ENCODE data around the gene CALCB. TPM values are rescaled to one million over a fixed set of nuclear protein-coding genes. Genes with fewer than 3 reads are reported as not detected.
A peak's percentile ranks its signal among the peaks of the same experiment; 100 is the strongest.

Gene CALCB
- total and polyA plus RNA-seq, 2 donors (not counting 1 experiment from before 2014, with no cell fraction given) = 1.3 TPM; not detected in 1

DNA sequence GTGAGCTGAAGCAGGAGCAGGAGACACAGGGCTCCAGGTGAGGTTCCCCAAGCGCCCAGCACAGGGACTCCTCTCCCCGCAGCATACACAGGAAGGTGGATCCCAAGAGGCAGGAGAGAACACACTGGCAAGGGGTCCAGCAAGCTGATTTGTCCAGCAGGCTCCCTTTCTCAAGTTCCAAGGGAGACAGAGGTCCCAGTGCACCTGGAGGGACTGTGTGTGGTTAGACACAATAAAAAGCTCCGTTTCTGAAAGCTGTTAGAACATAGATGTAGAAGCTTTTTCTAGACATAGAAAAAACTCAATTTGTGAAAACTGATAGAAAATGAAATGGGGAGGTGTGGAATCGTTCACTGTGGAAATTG is 1.8 kb downstream of the CALCB start:
- no peak for TF ChIP-seq EZH2 (IDR thresholded peaks at IDR 0.05; ENCODE audit: borderline replicate concordance, insufficient read depth, low read depth, low read length, poor library complexity, severe bottlenecking)
- no peak overlapping the region for H2AFZ ChIP-seq (ENCODE audit: insufficient read depth, low read depth, low read length, poor library complexity, severe bottlenecking)
- H3K4me1 ChIP-seq (ENCODE audit: control insufficient read depth in 2 of 2, insufficient read depth in 2 of 2, low read length in 2 of 2) = peaks cover 19% of the 10 kb centered on the region in 2 donors
- peak overlapping the region in 1 of 5 experiments; percentile 51 for H3K4me3 ChIP-seq (ENCODE audit: control extremely low read depth in 1 of 5, extremely low read depth in 1 of 5, insufficient read depth in 1 of 5, low read depth in 2 of 5, low read length in 4 of 5)
- H3K36me3 ChIP-seq (replicated peaks in 1 of 2; ENCODE audit: control extremely low read depth in 1 of 2, control insufficient read depth in 1 of 2, extremely low read depth in 1 of 2, insufficient read depth in 2 of 2, low read length in 1 of 2) = no peaks in the 10 kb centered on the region
- Mint-ChIP-seq H3K27ac (no peak overlapping the region), H3K27me3 (peaks cover 62% of the 10 kb centered on the region), H3K9me3 (ENCODE audit: insufficient read depth) (no peaks in the 10 kb centered on the region), H3K4me3 (no peak overlapping the region), H3K4me1 (peaks cover 17% of the 10 kb centered on the region)
- CTCF ChIA-PET = interaction anchor here (0.5 to 6.0 kb wide), 21 partner anchors 9 to 575 kb away, joined by 3 to 129 read pairs (median 4); partner anchors contain the start of gene INSC
- no peak for DNase-seq
- H4K20me1 ChIP-seq (ENCODE audit: control insufficient read depth, insufficient read depth, low read length, poor library complexity, severe bottlenecking) = no peaks in the 10 kb centered on the region
- POLR2A ChIA-PET = no interaction called here
- peaks cover 0 to 38% (median 0%) of the 10 kb centered on the region in 3 donors for H3K9me3 ChIP-seq (ENCODE audit: control extremely low read depth in 1 of 3, control insufficient read depth in 2 of 3, insufficient read depth in 1 of 3, low read length in 2 of 3)
- H3K9ac ChIP-seq (ENCODE audit: low read length) = peak overlapping the region; percentile 52
- H3K4me2 ChIP-seq (replicated peaks; ENCODE audit: low read depth, low read length, poor library complexity, severe bottlenecking) = peak overlapping the region; percentile 69
- peaks cover 0 to 52% (median 16%) of the 10 kb centered on the region in 4 experiments for H3K27me3 ChIP-seq (replicated peaks in 1 of 4; ENCODE audit: control extremely low read depth in 1 of 4, control insufficient read depth in 3 of 4, insufficient read depth in 4 of 4, low read length in 3 of 4)
- no peak for ATAC-seq (ENCODE audit: low read depth)
- intact Hi-C loops (cut with micrococcal nuclease) = loop anchor here (1.0 to 5.0 kb wide), 3 partner anchors 167 to 538 kb away; no protein-coding TSS in a partner anchor
- WGBS (ENCODE audit: insufficient coverage) = 48% methylated on average over 3 of the region's 4 CpGs
- H3K27ac ChIP-seq (ENCODE audit: low read length in 2 of 2) = no peak overlapping the region
- H3K79me2 ChIP-seq (ENCODE audit: control insufficient read depth, insufficient read depth, low read length) = no peaks in the 10 kb centered on the region

DNA sequence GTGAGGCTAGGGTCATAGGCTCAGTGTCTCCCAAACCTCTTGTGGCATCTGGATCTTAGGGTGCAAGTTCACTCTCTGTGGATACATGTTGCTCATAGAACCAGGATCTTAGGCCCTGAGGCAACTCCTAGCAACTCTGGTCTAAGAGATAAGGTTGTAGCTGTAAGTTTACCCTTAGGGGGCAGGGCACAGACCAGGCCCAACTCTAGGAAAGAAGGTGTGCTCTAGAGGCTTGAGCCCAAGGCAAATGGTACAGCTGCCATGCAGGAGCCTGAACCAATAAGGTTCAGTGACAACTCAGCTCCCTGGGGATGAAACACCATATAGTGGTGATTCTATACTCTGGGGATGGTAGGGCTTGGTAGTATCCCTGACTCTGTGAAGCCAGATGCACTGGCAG is 17.8 kb downstream of the CALCB start:
- Histone ChIP-seq H3K27me3 (replicated peaks in 1 of 4; ENCODE audit: control extremely low read depth in 1 of 4, control insufficient read depth in 3 of 4, insufficient read depth in 4 of 4, low read length in 3 of 4) (peaks cover 0 to 5% (median 1%) of the 10 kb centered on the region in 4 experiments), H3K27ac (ENCODE audit: low read length in 2 of 2) (no peak overlapping the region), H3K36me3 (replicated peaks in 1 of 2; ENCODE audit: control extremely low read depth in 1 of 2, control insufficient read depth in 1 of 2, extremely low read depth in 1 of 2, insufficient read depth in 2 of 2, low read length in 1 of 2) (no peaks in the 10 kb centered on the region), H3K79me2 (ENCODE audit: control insufficient read depth, insufficient read depth, low read length) (no peaks in the 10 kb centered on the region), H4K20me1 (ENCODE audit: control insufficient read depth, insufficient read depth, low read length, poor library complexity, severe bottlenecking) (no peaks in the 10 kb centered on the region), H3K4me2 (replicated peaks; ENCODE audit: low read depth, low read length, poor library complexity, severe bottlenecking) (no peak overlapping the region), H3K4me1 (ENCODE audit: control insufficient read depth in 2 of 2, insufficient read depth in 2 of 2, low read length in 2 of 2) (peaks cover 3 to 14% of the 10 kb centered on the region in 2 donors), H3K9me3 (ENCODE audit: control extremely low read depth in 1 of 3, control insufficient read depth in 2 of 3, insufficient read depth in 1 of 3, low read length in 2 of 3) (peaks cover 0 to 4% (median 1%) of the 10 kb centered on the region in 3 donors), H2AFZ (ENCODE audit: insufficient read depth, low read depth, low read length, poor library complexity, severe bottlenecking) (no peak overlapping the region), H3K9ac (ENCODE audit: low read length) (no peak overlapping the region), H3K4me3 (ENCODE audit: control extremely low read depth in 1 of 5, extremely low read depth in 1 of 5, insufficient read depth in 1 of 5, low read depth in 2 of 5, low read length in 4 of 5) (no peak overlapping the region)
- intact Hi-C loops (cut with micrococcal nuclease) = no loop called here
- no peak for TF ChIP-seq EZH2 (IDR thresholded peaks at IDR 0.05; ENCODE audit: borderline replicate concordance, insufficient read depth, low read depth, low read length, poor library complexity, severe bottlenecking)
- TF ChIP-seq, protein P1, sequence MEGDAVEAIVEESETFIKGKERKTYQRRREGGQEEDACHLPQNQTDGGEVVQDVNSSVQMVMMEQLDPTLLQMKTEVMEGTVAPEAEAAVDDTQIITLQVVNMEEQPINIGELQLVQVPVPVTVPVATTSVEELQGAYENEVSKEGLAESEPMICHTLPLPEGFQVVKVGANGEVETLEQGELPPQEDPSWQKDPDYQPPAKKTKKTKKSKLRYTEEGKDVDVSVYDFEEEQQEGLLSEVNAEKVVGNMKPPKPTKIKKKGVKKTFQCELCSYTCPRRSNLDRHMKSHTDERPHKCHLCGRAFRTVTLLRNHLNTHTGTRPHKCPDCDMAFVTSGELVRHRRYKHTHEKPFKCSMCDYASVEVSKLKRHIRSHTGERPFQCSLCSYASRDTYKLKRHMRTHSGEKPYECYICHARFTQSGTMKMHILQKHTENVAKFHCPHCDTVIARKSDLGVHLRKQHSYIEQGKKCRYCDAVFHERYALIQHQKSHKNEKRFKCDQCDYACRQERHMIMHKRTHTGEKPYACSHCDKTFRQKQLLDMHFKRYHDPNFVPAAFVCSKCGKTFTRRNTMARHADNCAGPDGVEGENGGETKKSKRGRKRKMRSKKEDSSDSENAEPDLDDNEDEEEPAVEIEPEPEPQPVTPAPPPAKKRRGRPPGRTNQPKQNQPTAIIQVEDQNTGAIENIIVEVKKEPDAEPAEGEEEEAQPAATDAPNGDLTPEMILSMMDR (IDR thresholded peaks at IDR 0.05) = no peak
- no peak overlapping the region for H3K4me3 Mint-ChIP-seq
- CTCF ChIA-PET = interaction anchor here (0.6 to 2.4 kb wide), 6 partner anchors 10 to 231 kb away, joined by 3 to 22 read pairs (median 5); no protein-coding TSS in a partner anchor
- no peak overlapping the region for H3K27ac Mint-ChIP-seq
- POLR2A ChIA-PET = no interaction called here
- H3K27me3 Mint-ChIP-seq = peaks cover 31% of the 10 kb centered on the region
- ATAC-seq (ENCODE audit: low read depth) (no peak), DNase-seq (no peak)
- H3K4me1 Mint-ChIP-seq = peaks cover 6% of the 10 kb centered on the region
- no peaks in the 10 kb centered on the region for H3K9me3 Mint-ChIP-seq (ENCODE audit: insufficient read depth)

Data from B cell (primary cell).